Measurements from ENCODE around the gene TRIM38.

TRIM38 gene

GRCh38 chr6:25961619-25962148 is 918 bp upstream of the TRIM38 start:
- in situ Hi-C loops (cut with MboI; ENCODE audit: low pct_unique_long_range_greater_than_20kb, low sequenced_read_pairs), result no loop called here
- DNase-seq, result no peak

- in situ Hi-C loops (cut with MboI; ENCODE audit: low pct_unique_long_range_greater_than_20kb, low sequenced_read_pairs), result no loop called here
- peak; percentile 52 for DNase-seq
Measured at GRCh38 chr6:25963426-25964123, 973 bp downstream of the TRIM38 start.

GRCh38 chr6:25965058-25965457 is 2.5 kb downstream of the TRIM38 start:
- in situ Hi-C loops (cut with MboI; ENCODE audit: low pct_unique_long_range_greater_than_20kb, low sequenced_read_pairs), result no loop called here
- no peak for DNase-seq

GRCh38 chr6:25966711-25967110 is 4.1 kb downstream of the TRIM38 start:
- DNase-seq, result no peak
- in situ Hi-C loops (cut with MboI; ENCODE audit: low pct_unique_long_range_greater_than_20kb, low sequenced_read_pairs), result no loop called here

- in situ Hi-C loops (cut with MboI; ENCODE audit: low pct_unique_long_range_greater_than_20kb, low sequenced_read_pairs), result no loop called here
- no peak for DNase-seq
Measured at GRCh38 chr6:25968769-25969168, 6.2 kb downstream of the TRIM38 start.

- in situ Hi-C loops (cut with MboI; ENCODE audit: low pct_unique_long_range_greater_than_20kb, low sequenced_read_pairs), result no loop called here
- peak; percentile 70 for DNase-seq
Measured at GRCh38 chr6:25971187-25971821, 8.7 kb downstream of the TRIM38 start.

- in situ Hi-C loops (cut with MboI; ENCODE audit: low pct_unique_long_range_greater_than_20kb, low sequenced_read_pairs), result no loop called here
- DNase-seq, result no peak
Measured at GRCh38 chr6:25972128-25972527, 9.5 kb downstream of the TRIM38 start.

GRCh38 chr6:25972902-25973301 is 10.3 kb downstream of the TRIM38 start:
- DNase-seq, result no peak
- in situ Hi-C loops (cut with MboI; ENCODE audit: low pct_unique_long_range_greater_than_20kb, low sequenced_read_pairs), result no loop called here

- no peak for DNase-seq
- in situ Hi-C loops (cut with MboI; ENCODE audit: low pct_unique_long_range_greater_than_20kb, low sequenced_read_pairs), result no loop called here
Measured at GRCh38 chr6:25973923-25974555, 11.4 kb downstream of the TRIM38 start.

GRCh38 chr6:25975923-25976560 is 13.4 kb downstream of the TRIM38 start:
- no peak for DNase-seq
- in situ Hi-C loops (cut with MboI; ENCODE audit: low pct_unique_long_range_greater_than_20kb, low sequenced_read_pairs), result no loop called here

- DNase-seq, result no peak
Measured at GRCh38 chr6:25980935-25981334, 18.3 kb downstream of the TRIM38 start.

GRCh38 chr6:25981568-25982263 is 19.1 kb downstream of the TRIM38 start:
- DNase-seq, result no peak
- in situ Hi-C loops (cut with MboI; ENCODE audit: low pct_unique_long_range_greater_than_20kb, low sequenced_read_pairs), result no loop called here

More at GRCh38 chr6:25980935-25981334, 18.3 kb downstream of the TRIM38 start:
- in situ Hi-C loops (cut with MboI; ENCODE audit: low pct_unique_long_range_greater_than_20kb, low sequenced_read_pairs), result no loop called here

GRCh38 chr6:25984265-25984664 is 21.7 kb downstream of the TRIM38 start:
- DNase-seq, result no peak
- in situ Hi-C loops (cut with MboI; ENCODE audit: low pct_unique_long_range_greater_than_20kb, low sequenced_read_pairs), result no loop called here

- DNase-seq, result no peak
- in situ Hi-C loops (cut with MboI; ENCODE audit: low pct_unique_long_range_greater_than_20kb, low sequenced_read_pairs), result no loop called here
Measured at GRCh38 chr6:25987845-25988244, 25.2 kb downstream of the TRIM38 start.

GRCh38 chr6:25990172-25990873 is 27.7 kb downstream of the TRIM38 start:
- in situ Hi-C loops (cut with MboI; ENCODE audit: low pct_unique_long_range_greater_than_20kb, low sequenced_read_pairs), result no loop called here
- DNase-seq, result no peak

- in situ Hi-C loops (cut with MboI; ENCODE audit: low pct_unique_long_range_greater_than_20kb, low sequenced_read_pairs), result no loop called here
- peak; percentile 88 for DNase-seq
Measured at GRCh38 chr6:25991785-25992412, 29.3 kb downstream of the TRIM38 start.

GRCh38 chr6:25992413-25993340 is 30.1 kb downstream of the TRIM38 start:
- in situ Hi-C loops (cut with MboI; ENCODE audit: low pct_unique_long_range_greater_than_20kb, low sequenced_read_pairs), result no loop called here
- peak; percentile 97 for DNase-seq
